DMS153 treated with DMSO at 0.1 percent for 48 hours (cell line): ENCODE measurements around the gene SIK2.

Source experiments
- DNase-seq: peaks from one replicate; lab custom pipeline; 2025; ENCODE audit not compliant: unreplicated experiment; lab: John Stamatoyannopoulos, UW

Gene SIK2

GRCh38 chr11:111623527-111624030, 21.3 kb downstream of the SIK2 start:
- no peak for DNase-seq

- no peak for DNase-seq
These were observed 22.4 kb downstream of the SIK2 start for GRCh38 chr11:111624608-111625007.

GRCh38 chr11:111627591-111627990, 25.3 kb downstream of the SIK2 start:
- DNase-seq, result no peak

GRCh38 chr11:111629499-111629898, 27.2 kb downstream of the SIK2 start:
- no peak for DNase-seq

GRCh38 chr11:111631024-111631665, 28.9 kb downstream of the SIK2 start:
- no peak for DNase-seq

GRCh38 chr11:111631666-111632039, 29.4 kb downstream of the SIK2 start:
- no peak for DNase-seq

GRCh38 chr11:111632516-111633220, 30.4 kb downstream of the SIK2 start:
- no peak for DNase-seq

GRCh38 chr11:111633248-111633647, 31.0 kb downstream of the SIK2 start:
- DNase-seq, result peak; percentile 67

- DNase-seq, result peak; percentile 14
These were observed 31.6 kb downstream of the SIK2 start for GRCh38 chr11:111633756-111634362.

GRCh38 chr11:111634981-111635705, 32.9 kb downstream of the SIK2 start:
- no peak for DNase-seq

- DNase-seq, result no peak
These were observed 33.4 kb downstream of the SIK2 start for GRCh38 chr11:111635706-111636045.

- no peak for DNase-seq
These were observed 35.6 kb downstream of the SIK2 start for GRCh38 chr11:111637885-111638284.

GRCh38 chr11:111639226-111639925, 37.1 kb downstream of the SIK2 start:
- DNase-seq, result no peak

GRCh38 chr11:111641339-111642015, 39.2 kb downstream of the SIK2 start:
- DNase-seq, result no peak

- no peak for DNase-seq
These were observed 40.3 kb downstream of the SIK2 start for GRCh38 chr11:111642542-111642941.

GRCh38 chr11:111644922-111645321, 42.7 kb downstream of the SIK2 start:
- DNase-seq, result no peak

GRCh38 chr11:111645657-111646316, 43.5 kb downstream of the SIK2 start:
- DNase-seq, result no peak

- peak; percentile 13 for DNase-seq
These were observed 49.1 kb downstream of the SIK2 start for GRCh38 chr11:111651336-111651735.

GRCh38 chr11:111652184-111652583, 49.9 kb downstream of the SIK2 start:
- DNase-seq, result no peak

GRCh38 chr11:111654601-111655000, 52.4 kb downstream of the SIK2 start:
- no peak for DNase-seq
